Activated CD4-positive, alpha-beta memory T cell treated with anti-CD3 and anti-CD28 coated beads for 36 hours (primary cell): ENCODE results near the gene MYO10. TPM values are rescaled to one million over a fixed set of nuclear protein-coding genes. Genes with fewer than 3 reads are reported as not detected.

Source experiments
- CTCF ChIA-PET: fragments of 350-600 bp; sonication (Branson Sonifier 250); formaldehyde crosslinking; loops from one replicate; lab custom pipeline; 2021; ENCODE audit warnings: antibody characterized with exemption, inconsistent platforms; lab: Charles Lee
- POLR2A ChIA-PET: fragments of 350-600 bp; sonication (Branson Sonifier 250); formaldehyde crosslinking; loops from one replicate; lab custom pipeline; 2021; ENCODE audit warnings: antibody characterized with exemption; lab: Charles Lee
- DNase-seq: peaks from one replicate; pipeline ENCODE4 v3.0.0-alpha.2; 2020
- H3K27ac Mint-ChIP-seq: one replicate; pipeline ENCODE4 v1.8.0; 2021; ENCODE audit warnings: mixed read lengths
- H3K27me3 Mint-ChIP-seq: one replicate; pipeline ENCODE4 v1.8.0; 2021; ENCODE audit warnings: mixed read lengths
- H3K36me3 Mint-ChIP-seq: one replicate; pipeline ENCODE4 v1.8.0; 2021; ENCODE audit warnings: mixed read lengths
- H3K4me1 Mint-ChIP-seq: one replicate; pipeline ENCODE4 v1.8.0; 2021; ENCODE audit warnings: low read depth, mixed read lengths
- H3K4me3 Mint-ChIP-seq: one replicate; pipeline ENCODE4 v1.8.0; 2021; ENCODE audit warnings: mild to moderate bottlenecking, mixed read lengths
- H3K9me3 Mint-ChIP-seq: one replicate; pipeline ENCODE4 v1.8.0; 2021; ENCODE audit warnings: mixed read lengths
- intact Hi-C: fragments of 100-400 bp; cut with micrococcal nuclease; formaldehyde crosslinking; loops from one replicate; pipeline ENCODE4 v1.15.1; 2023
- total RNA-seq, 2 experiments: library from RNA; stranded (reverse); gene quantifications; one replicate each; pipeline ENCODE4 v1.2.3, GENCODE V29; 2021

Gene MYO10
- total RNA-seq, 2 experiments from 2014 or later: 0.21 to 0.34 TPM

DNA sequence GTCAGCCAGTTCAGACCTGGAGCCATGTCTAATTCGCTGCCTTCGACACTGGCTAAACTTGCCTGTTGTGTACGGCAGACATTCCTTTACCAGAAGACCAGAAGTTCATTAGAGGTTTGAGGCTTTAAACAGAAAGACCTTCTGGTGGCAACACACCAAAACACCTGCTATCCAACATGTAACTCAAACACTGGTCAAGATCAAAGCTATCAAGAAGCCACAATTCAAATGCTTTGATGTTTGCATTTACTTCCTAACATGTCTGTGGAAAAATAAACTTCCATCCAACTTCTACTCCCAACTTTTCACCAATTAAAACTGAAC is 228.3 kb downstream of the MYO10 start:
- CTCF ChIA-PET: no interaction called here
- no peaks in the 10 kb centered on the region for H3K4me1 Mint-ChIP-seq

DNA sequence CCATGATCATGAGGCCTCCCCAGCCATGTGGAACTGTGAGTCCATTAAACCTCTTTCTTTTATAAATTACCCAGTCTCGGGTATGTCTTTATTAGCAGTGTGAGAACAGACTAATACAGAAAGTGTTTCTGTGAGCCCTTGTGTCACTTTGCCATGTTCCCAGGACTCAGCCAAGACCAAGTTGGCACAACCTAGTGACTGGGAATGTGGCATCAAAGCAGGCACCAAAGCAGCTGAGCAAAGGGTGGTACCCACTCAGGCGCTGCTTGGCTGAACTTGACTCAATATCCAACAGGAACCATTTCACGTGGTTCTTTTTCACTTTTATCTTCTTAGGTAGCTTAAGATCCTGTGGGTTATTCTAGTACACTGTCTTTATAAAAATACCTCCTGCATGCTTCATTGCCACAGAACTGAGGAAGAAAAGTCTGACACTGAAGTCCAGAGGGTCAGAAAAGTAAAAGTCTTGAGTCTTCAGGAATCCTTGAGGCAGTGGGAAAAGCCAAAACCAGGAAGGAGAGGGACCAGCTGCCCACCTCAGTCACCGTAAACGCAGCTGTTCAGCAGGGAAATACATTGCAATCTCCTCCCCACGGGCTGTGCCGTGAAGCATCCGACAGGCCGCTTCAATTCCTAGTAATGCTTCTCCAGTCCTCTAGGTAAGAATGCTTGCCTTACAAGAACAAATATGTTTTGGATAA is 228.8 kb downstream of the MYO10 start:
- Mint-ChIP-seq H3K4me1 (no peaks in the 10 kb centered on the region), H3K4me3 (no peak overlapping the region), H3K27ac (no peak overlapping the region), H3K9me3 (no peaks in the 10 kb centered on the region), H3K27me3 (peaks cover 2% of the 10 kb centered on the region), H3K36me3 (no peaks in the 10 kb centered on the region)
- DNase-seq: no peak
- intact Hi-C loops: no loop called here
- ChIA-PET POLR2A (no interaction called here), CTCF (no interaction called here)

More for the DNA sequence above, 228.3 kb downstream of the MYO10 start:
- H3K9me3 Mint-ChIP-seq: no peaks in the 10 kb centered on the region
- H3K27ac Mint-ChIP-seq: no peak overlapping the region
- POLR2A ChIA-PET: no interaction called here
- intact Hi-C loops: no loop called here
- peaks cover 2% of the 10 kb centered on the region for H3K27me3 Mint-ChIP-seq
- H3K4me3 Mint-ChIP-seq: no peak overlapping the region
- no peaks in the 10 kb centered on the region for H3K36me3 Mint-ChIP-seq
- no peak for DNase-seq

DNA sequence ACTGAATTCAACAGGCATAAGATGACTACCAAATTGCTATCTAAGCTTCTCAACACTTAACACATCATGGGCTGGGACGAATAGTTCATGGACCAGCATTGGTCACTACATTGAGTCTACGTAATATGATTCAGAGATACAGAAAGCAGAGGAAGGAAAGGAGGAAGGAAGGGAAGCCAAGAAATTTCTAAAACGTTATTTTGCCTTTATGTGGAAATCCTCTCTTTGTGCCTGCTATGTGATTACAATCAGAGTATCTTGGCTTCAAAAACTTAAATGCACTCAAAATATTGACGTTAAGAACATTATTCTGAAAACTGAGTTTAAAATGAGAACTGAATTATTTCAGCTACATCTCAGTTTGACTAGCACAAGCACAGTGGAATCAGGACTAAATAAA is 231.1 kb downstream of the MYO10 start:
- intact Hi-C loops: no loop called here
- Mint-ChIP-seq H3K36me3 (no peaks in the 10 kb centered on the region), H3K27me3 (no peaks in the 10 kb centered on the region), H3K27ac (no peak overlapping the region), H3K4me3 (no peak overlapping the region), H3K4me1 (no peaks in the 10 kb centered on the region), H3K9me3 (no peaks in the 10 kb centered on the region)
- no peak for DNase-seq
- CTCF ChIA-PET: no interaction called here
- POLR2A ChIA-PET: no interaction called here

DNA sequence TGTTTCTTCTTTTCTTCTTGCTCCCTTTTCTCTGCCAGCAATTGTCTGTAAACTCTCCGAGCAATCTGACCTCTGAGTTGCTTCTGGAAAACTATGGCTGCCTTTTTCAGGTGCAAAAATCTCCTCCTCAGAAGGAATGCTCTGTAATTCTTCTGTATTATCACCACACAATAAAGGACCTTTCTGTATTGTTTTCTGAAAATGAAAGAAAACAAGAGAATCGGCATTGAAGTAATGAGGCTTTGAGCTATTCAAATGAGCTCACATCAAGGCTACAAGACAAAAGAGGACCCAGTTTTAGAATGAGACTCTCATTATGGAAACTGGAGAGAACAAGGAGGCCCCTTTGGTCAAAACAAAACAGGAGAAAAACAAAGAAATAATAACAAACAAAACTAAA is 233.1 kb downstream of the MYO10 start:
- DNase-seq: no peak
- Mint-ChIP-seq H3K36me3 (no peaks in the 10 kb centered on the region), H3K4me3 (no peak overlapping the region), H3K27me3 (no peaks in the 10 kb centered on the region), H3K4me1 (no peaks in the 10 kb centered on the region), H3K27ac (no peak overlapping the region), H3K9me3 (no peaks in the 10 kb centered on the region)
- POLR2A ChIA-PET: no interaction called here
- CTCF ChIA-PET: no interaction called here
- intact Hi-C loops: no loop called here

DNA sequence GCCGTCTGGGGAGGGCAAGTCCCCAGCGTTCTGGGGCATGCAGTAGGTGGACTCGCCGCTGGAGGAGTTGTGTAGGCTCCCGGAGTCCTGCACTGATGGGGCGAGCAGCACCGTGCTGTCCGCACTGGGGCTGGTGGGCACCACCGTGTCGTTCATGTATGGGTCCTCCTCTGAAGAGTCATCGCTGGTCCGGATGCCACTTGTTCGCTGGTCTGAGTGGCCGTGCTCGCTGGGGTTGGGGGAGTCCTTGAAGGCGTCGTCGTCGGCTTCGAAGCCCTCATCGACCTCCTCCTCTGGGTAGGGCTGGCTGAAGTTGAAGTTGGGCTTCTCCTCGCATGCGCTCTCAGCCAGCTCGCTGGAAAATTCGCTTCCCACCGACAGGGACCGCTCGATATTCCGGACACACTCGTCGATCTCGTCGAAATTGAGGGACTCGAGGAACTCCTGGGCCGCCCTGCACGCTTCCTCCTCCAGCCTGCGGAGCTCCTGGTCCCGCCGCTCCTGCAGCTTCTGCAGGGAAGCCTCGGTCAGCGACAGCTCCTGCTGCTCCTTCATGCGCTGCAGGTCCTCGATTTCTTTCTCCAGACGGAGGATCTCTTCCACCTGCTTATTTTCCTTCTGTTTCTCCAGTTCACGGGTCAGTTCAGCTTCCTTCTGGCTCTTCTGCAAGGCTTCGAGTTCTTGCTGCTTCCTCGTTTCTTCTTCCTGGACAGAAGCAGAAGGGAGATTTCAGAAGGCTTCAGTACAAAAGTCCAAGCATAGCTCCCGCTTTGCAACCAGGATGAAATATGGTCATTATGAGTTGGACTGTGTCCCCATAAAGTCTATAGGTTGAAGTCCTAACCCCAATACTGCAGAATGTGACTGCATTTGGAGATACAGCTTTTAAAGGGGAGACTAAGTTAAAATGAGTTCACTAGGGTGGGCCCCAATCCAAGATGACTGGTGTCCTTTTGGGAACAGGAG is 234.7 kb downstream of the MYO10 start:
- Mint-ChIP-seq H3K36me3 (no peaks in the 10 kb centered on the region), H3K27ac (no peak overlapping the region), H3K4me3 (no peak overlapping the region), H3K9me3 (no peaks in the 10 kb centered on the region), H3K27me3 (no peaks in the 10 kb centered on the region), H3K4me1 (no peaks in the 10 kb centered on the region)
- intact Hi-C loops: no loop called here
- no peak for DNase-seq
- CTCF ChIA-PET: no interaction called here
- POLR2A ChIA-PET: interaction anchor here (1.3 kb wide), 1 partner anchor 12 kb away, joined by 3 read pairs; no protein-coding TSS in a partner anchor

DNA sequence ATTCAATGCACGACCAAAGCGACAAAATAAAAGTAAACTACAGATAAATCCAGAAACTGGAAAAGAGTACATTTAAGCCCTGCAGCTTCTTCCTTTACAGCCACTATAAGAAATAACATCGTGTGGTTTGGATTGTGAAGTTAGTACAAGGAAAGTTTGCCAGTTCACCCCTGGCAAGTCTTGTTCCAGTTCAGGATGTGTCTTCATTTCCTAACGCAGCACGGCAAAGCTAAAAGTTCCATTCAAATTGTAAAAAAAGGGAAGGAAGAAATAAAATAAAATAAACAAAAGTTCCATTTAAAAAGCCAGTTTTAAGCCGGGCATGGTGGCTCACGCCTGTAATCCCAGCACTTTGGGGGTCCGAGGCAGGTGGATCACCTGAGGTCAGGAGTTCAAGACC is 236.0 kb downstream of the MYO10 start:
- Mint-ChIP-seq H3K9me3 (no peaks in the 10 kb centered on the region), H3K36me3 (no peaks in the 10 kb centered on the region), H3K27ac (no peak overlapping the region), H3K4me3 (no peak overlapping the region), H3K4me1 (no peaks in the 10 kb centered on the region), H3K27me3 (no peaks in the 10 kb centered on the region)
- POLR2A ChIA-PET: no interaction called here
- intact Hi-C loops: no loop called here
- no peak for DNase-seq
- CTCF ChIA-PET: no interaction called here

DNA sequence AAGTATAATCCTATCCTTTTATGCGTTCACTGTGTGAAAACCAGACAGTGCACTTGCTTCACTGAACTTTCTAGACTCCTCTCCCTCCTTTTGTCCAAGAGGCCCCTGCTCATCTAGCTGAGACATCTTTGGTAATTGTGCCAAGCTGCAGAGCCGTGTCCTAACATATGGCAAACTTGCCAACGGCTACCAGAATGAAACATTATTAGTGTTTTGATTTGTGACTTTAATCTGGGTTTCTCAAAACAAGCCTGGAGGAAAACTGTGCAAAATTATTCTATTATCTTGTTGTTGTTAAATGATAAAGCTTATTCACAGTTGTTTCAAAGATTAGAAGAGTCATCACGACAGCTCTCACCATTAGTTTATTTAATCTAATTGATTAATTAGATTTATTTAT is 240.3 kb downstream of the MYO10 start:
- intact Hi-C loops: loop anchor here (10.0 kb wide), 1 partner anchor 89 kb away; no protein-coding TSS in a partner anchor
- H3K4me1 Mint-ChIP-seq: peaks cover 3% of the 10 kb centered on the region
- no peaks in the 10 kb centered on the region for H3K27me3 Mint-ChIP-seq
- DNase-seq: no peak
- H3K27ac Mint-ChIP-seq: no peak overlapping the region
- CTCF ChIA-PET: no interaction called here
- H3K4me3 Mint-ChIP-seq: no peak overlapping the region
- POLR2A ChIA-PET: no interaction called here
- H3K36me3 Mint-ChIP-seq: no peaks in the 10 kb centered on the region
- H3K9me3 Mint-ChIP-seq: no peaks in the 10 kb centered on the region

DNA sequence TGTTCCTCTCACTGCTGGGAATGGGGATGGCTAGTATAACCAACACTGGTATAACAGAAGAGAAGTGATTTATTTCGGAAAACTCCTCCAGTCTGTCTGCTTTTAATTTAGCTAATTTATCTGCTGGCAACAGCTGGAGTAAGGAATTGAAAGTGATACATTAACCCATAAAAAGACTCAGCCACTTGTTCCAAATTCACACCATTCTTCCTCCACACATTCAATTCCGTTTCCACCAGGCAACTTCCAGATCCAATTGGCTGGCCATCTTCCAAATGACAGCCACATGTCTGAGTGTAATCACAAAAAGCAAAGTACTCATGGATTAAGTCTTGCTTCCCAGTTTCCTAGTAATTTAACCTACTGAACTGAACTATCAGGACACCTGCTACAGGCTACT is 242.2 kb downstream of the MYO10 start:
- H3K9me3 Mint-ChIP-seq: no peaks in the 10 kb centered on the region
- no peak overlapping the region for H3K4me3 Mint-ChIP-seq
- ChIA-PET POLR2A (no interaction called here), CTCF (interaction anchor here (0.7 kb wide), 1 partner anchor 395 kb away, joined by 3 read pairs; no protein-coding TSS in a partner anchor)
- peaks cover 3% of the 10 kb centered on the region for H3K4me1 Mint-ChIP-seq
- H3K27ac Mint-ChIP-seq: no peak overlapping the region
- no peaks in the 10 kb centered on the region for H3K36me3 Mint-ChIP-seq
- intact Hi-C loops: loop anchor here (10.0 kb wide), 1 partner anchor 91 kb away; no protein-coding TSS in a partner anchor
- H3K27me3 Mint-ChIP-seq: no peaks in the 10 kb centered on the region
- no peak for DNase-seq

DNA sequence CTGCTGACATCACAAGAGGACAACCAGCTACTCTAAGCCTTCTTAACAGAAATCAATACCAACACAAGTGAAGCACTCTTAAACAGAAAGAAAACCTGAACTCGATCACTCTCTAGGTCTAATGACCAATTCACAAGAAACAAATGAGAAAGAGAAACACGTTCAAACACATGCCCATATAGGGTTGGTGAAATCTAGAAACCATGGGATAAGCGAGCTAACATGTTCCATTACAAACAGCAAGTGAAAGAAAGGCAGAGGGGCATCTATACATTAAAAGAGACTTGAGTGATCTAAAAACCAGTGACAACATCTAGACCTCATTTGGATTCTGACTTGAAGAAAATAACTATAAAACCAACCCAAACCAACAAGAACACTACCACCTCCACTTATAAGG is 244.4 kb downstream of the MYO10 start:
- Mint-ChIP-seq H3K9me3 (no peaks in the 10 kb centered on the region), H3K27me3 (no peaks in the 10 kb centered on the region), H3K4me1 (peaks cover 3% of the 10 kb centered on the region), H3K36me3 (no peaks in the 10 kb centered on the region), H3K4me3 (no peak overlapping the region), H3K27ac (no peak overlapping the region)
- DNase-seq: no peak
- ChIA-PET CTCF (interaction anchor here (0.6 to 1.1 kb wide), 3 partner anchors 20 to 148 kb away, joined by 3 read pairs; no protein-coding TSS in a partner anchor), POLR2A (no interaction called here)
- intact Hi-C loops: loop anchor here (10.0 kb wide), 1 partner anchor 93 kb away; no protein-coding TSS in a partner anchor

DNA sequence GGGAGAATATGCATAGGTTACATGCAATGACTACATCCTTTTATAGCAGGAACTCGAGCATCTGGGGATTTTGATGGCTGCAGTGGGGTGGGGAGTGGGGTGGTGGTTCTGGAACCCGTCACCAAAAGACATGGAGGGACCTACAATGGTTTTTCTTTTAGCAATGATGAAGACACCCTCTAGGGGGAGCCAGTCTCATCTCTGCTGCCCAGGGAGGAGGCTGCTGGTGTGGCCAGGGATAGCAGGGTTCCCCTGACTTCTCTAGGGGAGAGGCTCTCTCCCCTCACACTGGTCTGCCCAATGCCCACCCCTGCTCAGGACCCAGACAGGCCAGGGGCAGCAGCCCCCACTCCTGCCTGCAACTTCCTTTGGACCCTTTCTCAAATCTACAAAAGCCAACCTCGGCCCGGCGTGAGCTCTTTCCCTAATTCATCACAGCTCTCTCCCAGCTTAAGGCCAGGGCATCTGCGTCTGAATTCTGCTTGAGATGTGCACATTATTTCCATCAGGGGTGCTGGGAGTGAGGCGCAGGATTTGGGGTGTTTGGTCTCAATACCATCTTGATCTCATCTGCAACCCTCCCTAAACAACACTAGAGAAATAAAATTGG is 245.7 kb downstream of the MYO10 start:
- intact Hi-C loops: loop anchor here (10.0 kb wide), 1 partner anchor 94 kb away; no protein-coding TSS in a partner anchor
- Mint-ChIP-seq H3K4me3 (no peak overlapping the region), H3K9me3 (no peaks in the 10 kb centered on the region), H3K27ac (no peak overlapping the region), H3K4me1 (peaks cover 3% of the 10 kb centered on the region), H3K36me3 (no peaks in the 10 kb centered on the region), H3K27me3 (no peaks in the 10 kb centered on the region)
- ChIA-PET POLR2A (no interaction called here), CTCF (interaction anchor here (1.1 kb wide), 1 partner anchor 24 kb away, joined by 3 read pairs; no protein-coding TSS in a partner anchor)
- peak; percentile 23 for DNase-seq

DNA sequence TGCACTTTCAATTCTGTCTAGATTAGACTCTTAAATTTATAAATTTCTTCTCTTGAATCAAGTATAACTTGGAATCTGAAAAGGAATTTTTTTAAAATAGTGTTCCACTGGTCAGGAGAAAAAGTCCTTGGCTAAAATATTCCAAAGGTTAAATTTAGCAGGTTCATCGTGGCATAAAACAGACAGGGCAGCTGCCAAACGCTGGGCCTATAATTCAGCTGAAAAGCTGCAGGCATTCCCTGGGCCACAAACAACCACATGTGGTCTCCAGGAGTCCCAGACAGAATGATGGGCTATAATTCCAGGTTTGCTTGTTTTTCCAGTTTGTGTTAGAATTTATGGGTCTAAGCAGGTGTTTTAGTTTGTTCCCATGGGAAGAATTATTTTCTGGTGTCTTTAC is 248.2 kb downstream of the MYO10 start:
- no peaks in the 10 kb centered on the region for H3K27me3 Mint-ChIP-seq
- intact Hi-C loops: no loop called here

DNA sequence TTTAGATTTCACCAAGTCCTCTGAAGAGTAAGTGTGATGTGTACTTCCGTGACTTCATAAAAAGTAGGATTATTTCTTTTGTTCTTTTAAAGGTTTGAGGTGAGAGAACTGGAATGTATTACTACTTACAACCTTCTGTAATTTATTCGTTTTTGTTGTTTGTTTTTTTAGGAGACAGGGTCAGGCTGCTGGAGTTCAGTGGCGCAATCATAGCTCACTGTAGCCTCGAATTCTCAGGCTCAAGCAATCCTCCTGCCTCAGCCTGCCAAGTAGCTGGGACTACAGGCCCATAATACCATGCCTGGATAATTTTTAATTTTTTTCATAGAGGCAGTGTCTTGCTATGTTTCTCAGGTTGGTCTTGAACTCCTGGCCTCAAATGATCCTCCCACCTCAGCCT is 251.0 kb downstream of the MYO10 start:
- intact Hi-C loops: no loop called here
- ChIA-PET POLR2A (no interaction called here), CTCF (no interaction called here)
- H3K4me1 Mint-ChIP-seq: no peaks in the 10 kb centered on the region
- peaks cover 1% of the 10 kb centered on the region for H3K27me3 Mint-ChIP-seq
- H3K9me3 Mint-ChIP-seq: no peaks in the 10 kb centered on the region
- H3K27ac Mint-ChIP-seq: no peak overlapping the region
- no peaks in the 10 kb centered on the region for H3K36me3 Mint-ChIP-seq
- no peak overlapping the region for H3K4me3 Mint-ChIP-seq
- DNase-seq: no peak

More for the DNA sequence above, 248.2 kb downstream of the MYO10 start:
- H3K27ac Mint-ChIP-seq: no peak overlapping the region
- no peaks in the 10 kb centered on the region for H3K9me3 Mint-ChIP-seq
- no peak overlapping the region for H3K4me3 Mint-ChIP-seq
- POLR2A ChIA-PET: no interaction called here
- no peaks in the 10 kb centered on the region for H3K36me3 Mint-ChIP-seq
- DNase-seq: no peak
- CTCF ChIA-PET: no interaction called here
- peaks cover 3% of the 10 kb centered on the region for H3K4me1 Mint-ChIP-seq
